C1 segment of cervical spinal cord (tissue), 14 donors: ENCODE measurements around the gene RCSD1.
"Not testable (repeated sequence)": the region's sequence is repeated elsewhere in the genome, so short reads cannot be mapped to it uniquely, and the experiment has no call there.

ENCODE experiments used
- DNase-seq, 14 donors: peaks; one replicate each; lab custom pipeline; 2025; lab: John Stamatoyannopoulos, UW

The RCSD1 gene

DNA sequence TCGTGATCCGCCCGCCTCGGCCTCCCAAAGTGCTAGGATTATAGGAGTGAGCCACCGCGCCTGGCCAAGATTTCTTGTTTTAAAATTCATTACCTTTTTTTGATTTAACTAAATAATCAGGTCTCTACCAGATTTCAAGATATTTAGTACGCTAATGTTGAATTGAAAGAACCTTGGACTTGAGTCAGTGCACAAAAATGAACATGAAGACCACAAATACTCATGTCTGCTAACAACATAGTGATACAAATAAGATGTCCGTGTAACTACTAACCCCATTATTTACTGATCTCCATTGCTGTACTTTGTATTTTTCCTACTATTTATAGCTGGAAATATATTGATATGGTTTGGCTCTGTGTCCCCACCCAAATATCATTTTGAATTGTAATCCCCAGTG, 108.1 kb downstream of the RCSD1 start:
- DNase-seq, result no peak

GRCh38 chr1:167739752-167740151, 109.7 kb downstream of the RCSD1 start:
- no peak for DNase-seq

GRCh38 chr1:167741103-167741502, 111.1 kb downstream of the RCSD1 start:
- not testable (repeated sequence) for DNase-seq

DNA sequence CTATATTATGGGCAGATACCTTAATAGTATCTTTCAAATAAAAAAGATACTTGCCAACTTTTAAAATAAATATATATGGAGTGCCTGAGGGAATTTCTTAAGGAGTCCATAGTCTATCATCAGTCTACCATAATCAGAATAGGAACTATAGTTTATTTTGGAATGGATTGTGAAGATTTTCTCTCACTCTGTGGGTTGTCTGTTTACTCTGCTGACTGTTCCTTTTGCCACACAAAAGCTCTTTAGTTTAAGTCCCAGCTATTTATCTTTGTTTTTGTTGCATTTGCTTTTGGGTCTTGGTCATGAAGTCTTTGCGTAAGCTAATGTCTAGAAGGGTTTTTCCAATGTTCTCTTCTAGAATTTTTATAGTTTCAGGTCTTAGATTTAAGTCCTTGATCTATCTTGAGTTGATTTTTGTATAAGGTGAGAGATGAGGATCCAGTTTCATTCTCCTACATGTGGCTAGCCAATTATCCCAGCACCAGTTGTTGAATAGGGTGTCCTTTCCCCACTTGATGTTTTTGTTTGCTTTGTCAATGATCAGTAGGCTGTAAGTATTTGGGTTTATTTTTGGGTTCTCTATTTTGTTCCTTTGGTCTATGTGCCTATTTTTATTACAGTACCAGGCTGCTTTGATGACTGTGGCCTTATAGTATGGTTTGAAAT, 112.5 kb downstream of the RCSD1 start:
- DNase-seq, result not testable (repeated sequence)

- DNase-seq, result no peak
Measured at GRCh38 chr1:167744901-167745300, 114.9 kb downstream of the RCSD1 start.

DNA sequence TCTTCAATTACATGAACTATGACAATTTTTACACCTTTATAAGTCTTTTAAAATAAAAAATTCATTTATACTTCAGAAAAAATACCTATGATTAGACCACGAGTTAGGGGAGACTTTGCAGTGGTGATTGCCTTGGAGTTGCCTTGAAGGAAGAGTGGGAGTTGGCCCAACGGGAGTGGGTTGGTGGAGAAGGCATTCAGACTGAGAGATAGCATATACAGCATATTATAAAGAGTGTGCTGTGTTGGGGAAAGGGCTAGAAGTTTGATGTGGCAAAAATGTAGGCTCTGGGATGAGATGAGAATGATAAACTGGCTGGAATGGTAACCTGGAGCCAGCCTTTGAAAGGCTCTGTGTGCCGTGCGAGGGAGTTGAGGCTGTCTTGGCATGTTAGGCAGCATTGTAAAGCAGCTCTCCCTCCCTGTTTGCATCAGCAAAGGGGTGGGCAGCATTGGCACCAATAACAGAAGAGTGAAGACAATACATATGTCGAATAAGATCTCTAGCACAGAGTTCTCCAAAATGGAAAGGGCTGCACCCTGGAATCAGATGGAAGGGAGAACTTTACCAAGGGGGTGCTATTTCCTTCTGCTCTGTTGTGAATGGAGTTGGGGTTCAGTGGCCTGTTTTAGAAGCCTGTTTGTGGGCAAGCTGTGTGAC, 116.1 kb downstream of the RCSD1 start:
- no peak for DNase-seq

- no peak for DNase-seq
Measured at GRCh38 chr1:167746988-167747655, 117.1 kb downstream of the RCSD1 start.

DNA sequence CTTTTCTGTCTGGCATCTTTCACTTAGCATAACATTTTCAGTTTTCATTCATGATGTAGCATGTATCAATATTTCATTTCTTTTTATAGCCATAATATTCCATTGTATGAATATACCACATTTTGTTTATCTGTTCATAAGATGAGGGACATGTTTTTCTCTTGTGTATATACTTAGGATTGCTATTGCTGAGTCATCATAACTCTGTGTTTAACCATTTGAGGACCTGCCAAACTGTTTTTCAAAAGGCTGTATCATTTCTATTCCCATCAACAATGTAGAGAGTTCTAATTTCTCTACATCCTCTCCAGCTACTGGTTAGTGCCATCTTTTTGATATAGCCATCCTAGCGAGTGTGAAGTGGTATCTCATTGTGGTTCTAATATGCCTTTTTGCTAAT, 118.0 kb downstream of the RCSD1 start:
- no peak for DNase-seq

DNA sequence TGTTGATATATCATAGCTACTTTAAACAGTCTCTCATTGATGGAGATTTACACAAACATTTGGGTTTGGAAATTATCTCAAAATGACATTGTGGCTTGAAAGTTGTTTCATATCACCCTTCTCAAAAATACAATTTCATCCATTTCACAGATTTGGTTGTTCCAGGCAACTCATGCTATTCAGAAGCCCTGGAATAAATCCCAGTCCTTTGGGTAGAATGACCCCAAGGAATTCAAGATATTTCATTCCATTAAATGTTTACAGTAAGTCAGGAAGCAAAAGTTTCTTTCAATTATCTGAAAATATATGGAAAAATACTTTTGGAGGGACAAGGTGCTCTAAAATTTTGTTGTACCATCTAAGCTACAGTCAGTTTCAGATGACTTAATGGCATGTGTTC, 118.9 kb downstream of the RCSD1 start:
- DNase-seq, result no peak

GRCh38 chr1:167749741-167750140, 119.7 kb downstream of the RCSD1 start:
- DNase-seq, result no peak

DNA sequence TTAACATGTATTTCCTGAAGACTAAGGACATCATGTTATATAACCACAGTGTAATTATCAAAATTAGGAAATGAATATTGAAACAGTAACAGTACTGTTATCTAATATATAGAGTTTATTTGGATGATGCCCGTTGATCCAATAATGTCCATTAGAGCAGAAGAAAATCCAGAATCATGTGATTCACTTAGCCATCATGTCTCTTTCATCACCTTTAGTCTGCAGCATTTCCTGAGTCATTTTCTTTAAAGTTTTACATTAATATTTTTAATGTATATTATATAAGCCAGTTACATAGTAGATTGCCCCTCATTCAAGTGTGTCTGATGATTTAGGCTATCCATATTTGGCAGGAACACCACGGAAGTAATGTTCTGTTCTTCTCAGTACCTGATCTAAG, 120.6 kb downstream of the RCSD1 start:
- DNase-seq, result no peak

DNA sequence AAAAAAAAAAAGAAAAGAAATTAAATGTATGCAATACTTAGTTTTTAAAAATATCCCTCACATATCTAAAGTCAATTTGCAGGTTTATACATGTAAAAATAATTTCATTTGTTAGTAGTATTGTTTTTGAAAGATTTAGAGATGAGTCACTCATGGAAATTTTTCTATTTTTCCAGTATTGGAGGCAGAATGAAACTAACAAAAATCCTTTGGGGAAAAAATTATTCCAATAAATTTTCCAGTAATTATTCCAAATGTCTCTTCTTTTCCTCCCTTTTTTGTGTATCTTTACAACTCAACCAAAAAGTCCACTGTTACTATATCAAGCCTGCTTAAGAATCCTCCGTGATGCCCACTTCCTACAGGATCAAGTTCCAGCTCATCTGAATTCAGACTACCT, 121.6 kb downstream of the RCSD1 start:
- DNase-seq, result no peak

DNA sequence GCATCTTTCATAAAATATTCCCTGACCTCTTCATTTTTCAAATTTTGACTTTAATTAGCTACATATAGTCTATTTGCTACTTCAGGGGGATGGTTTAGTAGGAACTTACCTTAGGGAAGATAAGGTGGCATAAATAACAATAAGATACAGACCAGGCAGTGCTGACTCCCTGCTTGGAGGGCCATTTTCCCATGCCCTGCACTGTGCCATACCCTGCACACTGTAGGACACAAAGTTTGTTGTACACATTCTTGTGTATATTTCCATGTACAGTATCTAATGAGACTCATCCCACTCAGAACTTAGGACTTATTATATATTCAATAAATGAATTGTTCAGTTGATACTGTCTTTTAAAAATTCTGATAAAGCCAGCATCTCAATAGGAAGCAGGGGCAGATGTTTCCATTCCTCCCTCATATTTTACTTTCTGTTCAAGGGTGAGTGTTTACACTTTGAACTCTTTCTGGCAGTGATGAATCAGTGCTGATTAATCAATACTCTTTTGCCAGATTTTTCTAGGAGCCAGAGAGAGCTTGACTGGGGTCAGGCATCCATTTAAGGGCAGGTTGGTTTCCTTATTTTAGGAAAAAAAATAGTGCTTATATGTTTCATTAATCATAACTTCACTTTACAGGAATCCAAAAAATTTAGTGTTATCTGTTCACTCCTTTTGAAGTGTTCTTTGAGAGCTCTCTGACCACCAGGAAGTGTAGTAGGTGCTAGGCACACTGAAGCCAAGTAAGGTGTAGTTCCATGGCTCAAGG, 122.4 kb downstream of the RCSD1 start:
- DNase-seq, result no peak

- no peak for DNase-seq
Measured at GRCh38 chr1:167755654-167756053, 125.6 kb downstream of the RCSD1 start.
